AG04450 (cell line): ENCODE measurements around the gene CHMP3. TPM values are rescaled to one million over a fixed set of nuclear protein-coding genes. Genes with fewer than 3 reads are reported as not detected.

ENCODE experiments used
- CTCF ChIA-PET: fragments of 300-600, 350-600 bp; formaldehyde crosslinking; extraction: SDS; loops from one replicate; lab custom pipeline; 2022; ENCODE audit warnings: antibody characterized with exemption, inconsistent platforms; lab: Charles Lee
- POLR2A ChIA-PET: fragments of 350-600 bp; formaldehyde crosslinking; extraction: SDS; loops from one replicate; lab custom pipeline; 2021; ENCODE audit warnings: antibody characterized with exemption, inconsistent platforms; lab: Yijun Ruan, JAX
- DNase-seq: peaks from one replicate; pipeline ENCODE4 v3.0.0-alpha.2; 2011; ENCODE audit warnings: low read depth, low spot score
- H3K27ac ChIP-seq: one replicate; pipeline ENCODE4 v1.5.1; 2012; ENCODE audit warnings: low read depth, low read length, control low read depth
- H3K27me3 ChIP-seq: one replicate; pipeline ENCODE4 v1.6.0; 2012; ENCODE audit warnings: low read length; ENCODE audit not compliant: control insufficient read depth, insufficient read depth
- H3K4me3 ChIP-seq: 2 replicates; pipeline ENCODE4 v1.5.1; 2011; ENCODE audit warnings: mild to moderate bottlenecking, low read depth, low read length, control low read depth
- H3K9me3 ChIP-seq: 2 replicates; pipeline ENCODE4 v1.5.1; 2012; ENCODE audit warnings: low read length; ENCODE audit not compliant: control insufficient read depth, insufficient read depth
- polyA plus RNA-seq: library from polyadenylated mRNA; depleted of rRNA; stranded (reverse); fragments of >200 nt; gene quantifications from 2 replicates; pipeline ENCODE4 v1.2.3, GENCODE V29; 2011
- TF ChIP-seq, protein P1 (sequence below): IDR thresholded peaks from 2 replicates; pipeline ENCODE4 v1.5.1; 2011; ENCODE audit warnings: low read depth, low read length, control low read depth, inconsistent platforms

The CHMP3 gene
- polyA plus RNA-seq, 1 experiment = 154 TPM

DNA sequence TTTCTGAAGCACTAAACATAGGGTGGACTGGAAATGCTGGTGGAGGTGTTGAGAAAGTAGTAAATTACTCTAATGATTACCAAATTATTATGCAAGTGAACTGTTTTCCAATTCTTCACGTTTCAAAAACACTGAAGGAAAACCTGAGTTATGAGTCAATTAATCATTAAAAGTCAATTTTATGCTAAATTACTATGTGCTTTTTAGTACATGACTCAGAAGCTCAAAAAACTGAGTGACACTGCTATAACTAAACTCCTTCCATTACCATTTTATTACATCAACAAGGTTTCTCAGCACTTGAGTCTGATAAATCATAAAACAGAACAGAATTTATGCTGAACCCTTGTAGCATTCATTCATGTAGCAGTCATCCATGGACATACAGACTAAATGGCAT, 20.4 kb downstream of the CHMP3 start:
- TF ChIP-seq, protein P1, sequence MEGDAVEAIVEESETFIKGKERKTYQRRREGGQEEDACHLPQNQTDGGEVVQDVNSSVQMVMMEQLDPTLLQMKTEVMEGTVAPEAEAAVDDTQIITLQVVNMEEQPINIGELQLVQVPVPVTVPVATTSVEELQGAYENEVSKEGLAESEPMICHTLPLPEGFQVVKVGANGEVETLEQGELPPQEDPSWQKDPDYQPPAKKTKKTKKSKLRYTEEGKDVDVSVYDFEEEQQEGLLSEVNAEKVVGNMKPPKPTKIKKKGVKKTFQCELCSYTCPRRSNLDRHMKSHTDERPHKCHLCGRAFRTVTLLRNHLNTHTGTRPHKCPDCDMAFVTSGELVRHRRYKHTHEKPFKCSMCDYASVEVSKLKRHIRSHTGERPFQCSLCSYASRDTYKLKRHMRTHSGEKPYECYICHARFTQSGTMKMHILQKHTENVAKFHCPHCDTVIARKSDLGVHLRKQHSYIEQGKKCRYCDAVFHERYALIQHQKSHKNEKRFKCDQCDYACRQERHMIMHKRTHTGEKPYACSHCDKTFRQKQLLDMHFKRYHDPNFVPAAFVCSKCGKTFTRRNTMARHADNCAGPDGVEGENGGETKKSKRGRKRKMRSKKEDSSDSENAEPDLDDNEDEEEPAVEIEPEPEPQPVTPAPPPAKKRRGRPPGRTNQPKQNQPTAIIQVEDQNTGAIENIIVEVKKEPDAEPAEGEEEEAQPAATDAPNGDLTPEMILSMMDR = no peak
- no peak overlapping the region for H3K27ac ChIP-seq
- no peak overlapping the region for H3K4me3 ChIP-seq
- DNase-seq = no peak
- H3K9me3 ChIP-seq = peaks cover 15% of the 10 kb centered on the region
- H3K27me3 ChIP-seq = no peaks in the 10 kb centered on the region
- ChIA-PET CTCF (no interaction called here), POLR2A (no interaction called here)

DNA sequence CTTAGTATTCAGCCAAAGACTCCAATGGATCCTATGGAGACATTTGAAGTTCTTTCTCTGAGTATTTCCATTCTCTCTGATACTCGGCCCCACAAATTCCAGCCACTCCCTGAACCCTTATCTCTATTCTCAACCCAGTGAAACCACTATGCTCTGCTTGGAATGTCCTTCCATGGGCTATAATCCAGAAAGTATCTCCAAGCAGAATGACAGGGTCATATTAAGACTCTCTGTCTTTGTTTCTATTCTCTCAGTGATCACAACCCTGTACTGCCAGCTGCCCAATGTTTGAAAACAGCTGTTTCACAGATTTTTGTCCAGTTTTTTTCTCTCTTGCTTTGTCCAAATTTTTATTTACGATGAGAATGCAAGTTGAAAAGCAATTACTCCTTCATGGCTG, 21.9 kb downstream of the CHMP3 start:
- H3K9me3 ChIP-seq = peaks cover 12% of the 10 kb centered on the region
- ChIA-PET POLR2A (no interaction called here), CTCF (interaction anchor here (0.9 kb wide), 1 partner anchor 320 kb away, joined by 3 read pairs; no protein-coding TSS in a partner anchor)
- no peak overlapping the region for H3K4me3 ChIP-seq
- TF ChIP-seq, protein P1 = no peak
- no peak for DNase-seq
- H3K27me3 ChIP-seq = no peaks in the 10 kb centered on the region
- no peak overlapping the region for H3K27ac ChIP-seq

DNA sequence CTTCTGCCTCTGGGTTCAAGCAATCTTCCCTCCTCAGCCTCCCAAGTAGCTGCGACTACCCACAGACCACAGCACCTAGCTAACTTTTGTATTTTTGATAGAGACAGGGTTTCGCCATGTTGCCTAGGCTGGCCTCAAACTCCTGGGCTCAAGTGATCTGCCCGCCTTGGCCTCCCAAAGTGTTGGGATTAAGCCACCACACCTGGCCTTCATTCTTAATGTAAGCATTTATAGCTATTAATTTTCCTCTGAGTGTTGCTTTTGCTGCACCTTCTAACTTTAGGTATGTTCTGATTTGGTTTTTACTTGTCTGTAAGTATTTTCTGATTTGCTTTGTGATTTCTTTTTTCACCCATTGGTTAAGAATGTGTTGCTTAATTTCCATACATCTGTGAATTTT, 29.7 kb downstream of the CHMP3 start:
- H3K9me3 ChIP-seq = peaks cover 11% of the 10 kb centered on the region
- ChIA-PET POLR2A (no interaction called here), CTCF (no interaction called here)
- H3K27ac ChIP-seq = no peak overlapping the region
- DNase-seq = no peak
- H3K4me3 ChIP-seq = no peak overlapping the region
- H3K27me3 ChIP-seq = no peaks in the 10 kb centered on the region
- TF ChIP-seq, protein P1 = no peak

DNA sequence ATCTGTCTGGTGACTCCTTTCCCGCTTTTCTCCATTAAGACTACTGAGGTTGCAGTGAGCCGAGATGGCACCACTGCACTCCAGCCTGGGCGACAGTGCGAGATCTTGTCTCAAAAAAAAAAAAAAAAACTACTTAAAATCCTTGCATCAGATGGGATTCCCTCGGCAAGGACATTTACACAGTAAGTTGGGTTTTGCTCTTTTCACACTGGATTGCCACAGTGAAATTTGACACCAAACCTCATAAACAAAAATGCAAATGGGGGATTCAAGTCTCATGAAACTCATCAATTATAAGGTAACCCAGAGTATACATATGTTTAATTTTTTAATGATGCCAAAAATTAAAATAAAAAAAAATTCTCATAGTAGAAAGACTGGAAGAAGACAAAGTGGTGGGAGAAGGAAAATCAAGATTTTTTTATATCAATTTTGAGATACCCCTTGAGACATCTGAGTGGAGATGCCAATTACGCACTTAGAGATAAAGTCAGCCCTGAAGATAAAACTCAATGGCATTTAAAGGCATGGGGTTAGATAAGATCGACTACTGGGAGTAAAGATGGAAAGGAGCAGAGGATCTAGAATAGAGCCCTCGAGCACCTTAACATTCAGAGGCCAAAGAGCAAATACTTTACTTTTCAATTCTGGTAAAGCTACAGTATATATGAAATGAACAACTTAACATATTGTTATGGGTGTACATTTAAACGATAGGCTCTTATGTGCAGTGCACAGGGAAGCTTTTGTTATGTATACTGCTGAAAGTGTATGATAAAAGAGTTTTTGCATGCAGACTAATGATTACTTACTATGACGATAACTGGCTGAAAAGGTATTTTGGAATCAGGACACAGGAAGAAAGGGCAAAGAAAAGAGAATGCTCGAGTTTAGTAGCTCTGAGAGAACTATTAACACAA, 37.6 kb downstream of the CHMP3 start:
- no peak for DNase-seq
- CTCF ChIA-PET = no interaction called here

DNA sequence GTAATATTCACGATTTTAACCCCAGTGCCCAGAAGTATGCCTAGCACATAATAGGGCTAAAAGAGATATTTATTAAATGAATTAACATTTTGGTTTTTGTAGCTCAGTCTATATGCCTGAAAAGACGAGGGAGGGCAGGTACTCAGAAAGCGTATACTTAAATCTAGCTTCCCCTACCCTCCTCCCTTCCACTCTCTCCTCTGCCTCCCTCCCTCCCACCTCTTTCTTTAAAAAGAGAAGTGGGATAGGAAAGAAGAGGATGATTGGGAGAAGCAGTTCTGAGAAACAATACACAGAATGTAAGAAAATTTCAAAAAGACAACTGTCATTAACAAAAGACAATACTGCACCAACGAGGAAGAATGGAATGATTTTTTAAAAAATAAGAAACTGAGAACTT, 39.8 kb downstream of the CHMP3 start:
- Histone ChIP-seq H3K27me3 (no peaks in the 10 kb centered on the region), H3K4me3 (no peak overlapping the region), H3K9me3 (no peaks in the 10 kb centered on the region), H3K27ac (no peak overlapping the region)
- TF ChIP-seq, protein P1 = no peak
- CTCF ChIA-PET = no interaction called here
- POLR2A ChIA-PET = no interaction called here
- no peak for DNase-seq

More for the DNA sequence above, 37.6 kb downstream of the CHMP3 start:
- Histone ChIP-seq H3K27ac (no peak overlapping the region), H3K9me3 (no peaks in the 10 kb centered on the region), H3K4me3 (no peak overlapping the region), H3K27me3 (no peaks in the 10 kb centered on the region)
- POLR2A ChIA-PET = no interaction called here
- TF ChIP-seq, protein P1 = no peak
